Activated CD4-positive, alpha-beta T cell treated with anti-CD3 and anti-CD28 coated beads, Interleukin-2, amount 50 U/mL, for 48 hours (primary cell): ENCODE data around the gene CASKIN1.

ENCODE experiments used
- DNase-seq, 2 experiments: peaks; one replicate each; pipeline ENCODE4 v3.0.0-alpha.2; 2020

CASKIN1 gene

DNA sequence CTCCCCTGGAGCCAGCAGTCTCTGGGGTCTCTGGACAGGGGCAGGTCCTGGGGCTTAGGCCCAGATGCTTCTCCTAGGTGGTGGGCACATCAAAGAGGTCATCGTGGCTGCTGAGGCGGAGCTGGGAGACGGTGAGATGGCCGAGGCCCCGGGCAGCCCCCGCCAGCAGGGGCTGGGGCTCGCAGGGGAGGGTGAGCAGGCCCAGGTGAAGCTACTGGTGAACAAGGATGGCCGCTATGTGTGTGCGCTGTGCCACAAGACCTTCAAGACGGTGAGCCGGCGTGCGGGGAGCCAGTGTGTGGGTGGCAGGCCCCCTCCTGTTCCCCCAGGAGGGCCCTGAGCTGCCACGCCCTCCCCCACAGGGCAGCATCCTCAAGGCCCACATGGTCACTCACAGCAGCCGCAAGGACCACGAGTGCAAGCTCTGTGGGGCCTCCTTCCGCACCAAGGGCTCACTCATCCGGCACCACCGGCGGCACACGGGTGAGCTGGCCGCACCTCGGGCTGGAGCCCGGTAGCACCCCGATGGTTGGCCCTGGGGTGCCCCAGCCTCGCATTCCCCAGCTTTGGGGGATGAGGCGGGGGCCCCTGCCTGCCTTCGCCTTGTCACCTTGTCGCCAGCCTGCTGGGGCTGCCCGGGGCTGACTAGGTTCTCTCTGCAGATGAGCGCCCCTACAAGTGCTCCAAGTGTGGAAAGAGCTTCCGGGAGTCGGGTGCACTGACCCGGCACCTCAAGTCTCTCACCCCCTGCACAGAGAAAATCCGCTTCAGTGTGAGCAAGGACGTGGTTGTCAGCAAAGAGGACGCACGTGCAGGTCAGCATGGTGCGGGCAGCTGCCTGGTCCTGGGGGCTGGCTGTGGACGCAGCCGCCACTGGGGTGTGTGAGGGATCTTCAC lies 35.9 kb upstream of the CASKIN1 start:
- DNase-seq, result no peak

DNA sequence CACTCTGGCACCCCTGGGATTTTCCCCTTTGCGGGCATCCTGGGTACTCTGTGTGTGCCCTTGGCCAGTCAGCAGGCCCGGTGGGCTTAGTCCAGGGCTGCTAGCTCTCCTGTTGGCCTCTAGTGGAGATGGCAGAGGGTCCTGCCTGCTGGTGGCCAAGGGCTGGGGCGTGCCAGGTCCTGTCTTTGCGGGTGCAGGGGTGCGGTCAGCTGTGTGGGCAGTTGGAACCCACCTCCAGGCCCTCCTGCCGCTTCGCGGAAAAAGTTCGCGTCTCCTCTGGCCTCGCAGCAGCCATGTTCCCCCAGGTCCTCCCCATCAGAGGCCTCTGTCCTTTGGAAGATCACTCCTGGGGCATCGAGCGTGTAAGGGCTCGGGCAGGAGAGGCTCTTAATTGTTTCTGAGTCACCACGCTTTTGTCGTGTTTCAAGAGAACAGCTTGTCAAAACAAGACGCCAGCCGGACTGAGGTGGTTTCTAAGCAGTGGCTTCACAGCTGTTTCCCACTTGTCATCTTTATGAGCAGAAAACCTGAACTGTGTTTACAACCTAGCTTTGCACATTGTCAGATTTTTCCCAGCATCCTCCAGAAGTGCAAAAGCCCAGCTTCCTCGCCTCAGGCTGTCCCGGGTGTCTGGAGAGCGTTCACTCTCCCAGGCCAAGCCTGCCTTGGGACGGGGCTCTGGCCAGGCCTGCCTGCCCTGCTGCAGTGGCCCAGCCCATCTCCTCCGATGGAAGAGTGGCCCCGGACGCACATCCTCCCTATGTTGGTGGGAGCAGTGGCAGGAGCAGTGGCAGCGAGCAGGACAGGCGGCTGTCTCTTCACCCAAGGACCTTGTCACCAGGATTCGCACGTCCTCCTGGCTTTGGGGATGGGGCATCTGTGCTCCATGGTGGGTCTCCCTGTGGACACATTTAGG lies 34.9 kb upstream of the CASKIN1 start:
- DNase-seq, result no peak

- no peak for DNase-seq
These were observed 34.0 kb upstream of the CASKIN1 start for GRCh38 chr16:2230376-2230775.

GRCh38 chr16:2229632-2230250 lies 33.3 kb upstream of the CASKIN1 start:
- DNase-seq, result no peak

GRCh38 chr16:2229091-2229490 lies 32.7 kb upstream of the CASKIN1 start:
- DNase-seq, result no peak

GRCh38 chr16:2228161-2228824 lies 31.9 kb upstream of the CASKIN1 start:
- no peak for DNase-seq

GRCh38 chr16:2226918-2227317 lies 30.5 kb upstream of the CASKIN1 start:
- no peak for DNase-seq

GRCh38 chr16:2226245-2226793 lies 29.9 kb upstream of the CASKIN1 start:
- DNase-seq, result no peak

DNA sequence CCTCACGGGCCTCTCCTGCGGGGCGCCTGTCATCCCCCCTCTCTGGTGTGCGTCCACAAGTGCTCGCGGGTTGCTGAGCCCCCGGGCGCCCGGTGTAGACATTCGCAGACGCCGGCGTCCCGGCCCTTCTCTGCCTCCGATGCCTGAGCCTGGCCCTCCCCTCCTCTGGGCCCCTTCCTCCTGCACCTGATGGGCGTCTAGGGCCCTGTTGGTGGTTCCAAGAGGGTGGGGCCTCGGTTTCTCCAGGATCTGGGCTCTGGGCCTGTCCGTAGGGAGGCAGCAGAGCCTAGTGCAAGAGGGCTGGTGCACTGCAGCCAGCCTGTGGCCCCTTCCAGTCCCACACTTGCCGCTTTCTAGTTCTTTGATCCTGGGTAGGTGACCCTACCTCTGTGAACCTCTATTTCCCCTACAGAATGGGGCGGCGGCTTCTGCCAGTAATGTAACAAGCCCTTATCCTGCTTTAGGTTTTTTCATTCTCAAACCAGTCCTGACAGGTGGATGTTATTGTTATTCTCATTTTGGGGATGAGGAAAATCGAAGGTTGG lies 27.6 kb upstream of the CASKIN1 start:
- peak in 1 of 2 experiments; percentile 47 for DNase-seq

DNA sequence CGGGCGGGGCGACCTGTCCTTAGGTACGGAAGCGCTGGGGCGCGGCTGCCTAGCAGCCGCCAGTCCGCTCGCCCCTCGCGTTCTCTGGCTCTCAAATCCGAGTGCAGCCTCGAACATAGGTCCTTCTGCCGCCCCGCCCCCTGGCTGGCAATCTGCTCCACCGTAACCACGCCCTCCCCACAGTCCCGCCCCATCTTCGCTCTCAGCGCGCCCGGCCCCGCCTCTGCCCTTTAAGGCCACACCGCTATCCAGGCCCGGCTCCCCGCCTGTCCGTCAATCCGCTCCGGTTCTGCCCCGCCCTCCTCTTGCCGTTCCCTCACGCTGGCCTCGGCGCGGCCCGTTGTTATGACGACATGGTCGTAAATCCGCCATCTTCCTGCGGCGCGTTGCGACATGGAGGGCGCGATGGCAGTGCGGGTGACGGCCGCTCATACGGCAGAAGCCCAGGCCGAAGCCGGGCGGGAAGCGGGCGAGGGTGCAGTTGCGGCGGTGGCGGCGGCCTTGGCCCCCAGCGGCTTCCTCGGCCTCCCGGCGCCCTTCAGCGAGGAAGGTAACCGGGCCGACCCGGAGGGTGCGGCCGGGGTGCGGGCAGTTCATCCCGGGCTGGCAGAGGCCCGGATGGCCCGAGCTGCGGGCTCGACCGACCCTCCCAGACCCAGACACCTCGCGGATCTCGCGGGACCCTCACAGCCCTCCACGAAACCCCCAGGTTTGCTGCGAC lies 27.0 kb upstream of the CASKIN1 start, which contains the start of gene E4F1:
Gene E4F1 (plus strand): TSS at position 371 of the 721 bp plus-strand sequence. CDS start 23 bp downstream, at position 394.
- peak; percentile 100 for DNase-seq

GRCh38 chr16:2216330-2216729 lies 19.9 kb upstream of the CASKIN1 start:
- DNase-seq, result no peak

DNA sequence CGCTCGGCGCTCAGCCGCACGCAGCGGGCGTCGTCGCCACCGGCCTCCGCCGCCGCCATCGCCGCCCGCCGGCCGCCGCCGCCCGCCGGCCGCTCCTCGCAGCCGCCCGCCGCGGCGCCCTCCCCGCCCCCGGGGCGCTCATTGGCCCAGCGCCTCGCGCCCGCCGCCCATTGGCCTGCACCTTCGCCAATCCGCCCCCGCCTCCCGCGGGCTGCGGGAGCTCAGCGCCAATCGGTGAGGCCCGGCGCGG lies 18.2 kb upstream of the CASKIN1 start, which contains the start of gene PGP:
Gene PGP (minus strand): TSS at position 122 of the 250 bp plus-strand sequence. CDS start 63 bp downstream, at position 59.
- DNase-seq, result no peak

- DNase-seq, result no peak
These were observed 17.7 kb upstream of the CASKIN1 start for GRCh38 chr16:2213817-2214718.

GRCh38 chr16:2212362-2213324 lies 16.2 kb upstream of the CASKIN1 start:
- DNase-seq, result no peak

DNA sequence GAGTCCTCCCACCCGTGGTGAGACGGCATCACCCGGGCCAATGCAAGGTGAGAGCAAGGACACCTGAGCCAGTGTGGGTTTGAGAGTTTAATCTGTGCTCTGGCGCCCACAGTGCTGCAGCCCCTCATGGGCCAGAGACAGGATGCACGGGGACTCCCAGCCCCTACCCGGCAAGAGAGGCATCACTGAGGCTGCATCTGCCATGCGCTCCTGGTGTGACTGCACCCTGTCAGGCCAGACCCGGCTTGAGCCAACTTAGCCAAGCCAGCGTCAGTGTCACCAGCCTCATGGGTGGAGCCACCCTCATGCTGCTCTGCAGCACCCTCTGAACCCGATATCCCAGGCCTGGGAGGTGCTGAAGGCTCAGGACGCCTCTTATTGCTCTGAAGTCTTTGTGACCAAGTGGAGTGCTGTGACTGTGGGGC lies 15.5 kb upstream of the CASKIN1 start:
- no peak for DNase-seq

- no peak for DNase-seq
These were observed 14.3 kb upstream of the CASKIN1 start, which contains the start of gene BRICD5 for GRCh38 chr16:2210386-2211365. BRICD5 (minus strand) TSS chr16:2210863; CDS start chr16:2210833, 30 bp downstream.

DNA sequence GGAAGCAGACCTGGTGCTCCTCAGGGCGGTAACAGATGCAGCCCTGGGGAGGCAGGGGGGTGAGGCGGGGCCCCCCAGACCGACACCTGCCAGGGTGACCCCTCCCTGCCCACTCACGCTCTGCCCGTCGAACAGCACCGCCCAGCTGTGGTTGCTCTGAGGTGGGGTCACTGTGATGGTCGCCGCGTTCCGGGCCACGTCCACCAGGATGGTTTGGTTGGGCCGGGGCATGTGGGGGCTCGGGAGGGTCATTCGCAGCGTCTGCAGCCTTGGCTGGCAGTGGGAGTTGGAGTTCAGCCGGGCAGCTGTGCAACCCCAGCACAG lies 13.6 kb upstream of the CASKIN1 start:
- no peak for DNase-seq
